ENCODE measurements around the gene BCR. TPM values are rescaled to one million over a fixed set of nuclear protein-coding genes. Genes with fewer than 3 reads are reported as not detected.

BCR gene
- total and polyA plus RNA-seq, 2 experiments from 2014 or later: 38.8 to 42.2 TPM

GRCh38 chr22:23212061-23213021, 32.0 kb downstream of the BCR start:
- 92% methylated on average over 10 of the region's 10 CpGs for WGBS (ENCODE audit: low lambda C conversion rate, missing lambda C conversion rate)
- H3K4me3 ChIP-seq: no peak overlapping the region
- H4K20me1 ChIP-seq (ENCODE audit: insufficient read depth, poor library complexity, severe bottlenecking): peaks cover 81% of the 10 kb centered on the region

GRCh38 chr22:23213022-23213555, 32.8 kb downstream of the BCR start:
- WGBS (ENCODE audit: low lambda C conversion rate, missing lambda C conversion rate): 96% methylated on average over 13 of the region's 13 CpGs
- H3K9me3 ChIP-seq (ENCODE audit: low read depth): no peaks in the 10 kb centered on the region
- H2AFZ ChIP-seq: no peak overlapping the region
- H3K4me3 ChIP-seq: no peak overlapping the region
- no peaks in the 10 kb centered on the region for H3K9me2 ChIP-seq (replicated peaks; ENCODE audit: insufficient read depth)
- peaks cover 21% of the 10 kb centered on the region for H3K4me1 ChIP-seq (ENCODE audit: insufficient read depth)
- TF ChIP-seq EZH2 (IDR thresholded peaks at IDR 0.05; ENCODE audit: borderline replicate concordance): no peak
- TF ChIP-seq EZH2phosphoT487 (IDR thresholded peaks at IDR 0.05; ENCODE audit: low read depth, severe bottlenecking, unreplicated experiment): no peak
- no peak for TF ChIP-seq CTCF (IDR thresholded peaks at IDR 0.05; ENCODE audit: poor library complexity)
- H4K20me1 ChIP-seq (ENCODE audit: insufficient read depth, poor library complexity, severe bottlenecking): peaks cover 81% of the 10 kb centered on the region
- H3K27ac ChIP-seq: no peak overlapping the region
- no peaks in the 10 kb centered on the region for H3K36me3 ChIP-seq (replicated peaks; ENCODE audit: insufficient read depth, low read depth)
- no peak overlapping the region for H3K4me2 ChIP-seq
- H3K79me2 ChIP-seq: peaks cover 99% of the 10 kb centered on the region
- H3K27me3 ChIP-seq: no peaks in the 10 kb centered on the region
- no peak for DNase-seq (ENCODE audit: low spot score)

More at GRCh38 chr22:23212061-23213021, 32.0 kb downstream of the BCR start:
- H3K4me1 ChIP-seq (ENCODE audit: insufficient read depth): peaks cover 13% of the 10 kb centered on the region
- H3K9me3 ChIP-seq (ENCODE audit: low read depth): no peaks in the 10 kb centered on the region
- TF ChIP-seq EZH2 (IDR thresholded peaks at IDR 0.05; ENCODE audit: borderline replicate concordance): no peak
- TF ChIP-seq EZH2phosphoT487 (IDR thresholded peaks at IDR 0.05; ENCODE audit: low read depth, severe bottlenecking, unreplicated experiment): no peak
- no peak for TF ChIP-seq CTCF (IDR thresholded peaks at IDR 0.05; ENCODE audit: poor library complexity)
- H3K9me2 ChIP-seq (replicated peaks; ENCODE audit: insufficient read depth): no peaks in the 10 kb centered on the region
- no peak for DNase-seq (ENCODE audit: low spot score)
- peaks cover 99% of the 10 kb centered on the region for H3K79me2 ChIP-seq
- H3K27me3 ChIP-seq: no peaks in the 10 kb centered on the region
- H3K27ac ChIP-seq: no peak overlapping the region
- H3K4me2 ChIP-seq: no peak overlapping the region
- no peak overlapping the region for H2AFZ ChIP-seq
- no peaks in the 10 kb centered on the region for H3K36me3 ChIP-seq (replicated peaks; ENCODE audit: insufficient read depth, low read depth)

GRCh38 chr22:23213581-23214334, 33.4 kb downstream of the BCR start:
- no peaks in the 10 kb centered on the region for H3K9me2 ChIP-seq (replicated peaks; ENCODE audit: insufficient read depth)
- H3K4me2 ChIP-seq: no peak overlapping the region
- WGBS (ENCODE audit: low lambda C conversion rate, missing lambda C conversion rate): 84% methylated on average over 11 of the region's 11 CpGs
- H3K79me2 ChIP-seq: peaks cover 99% of the 10 kb centered on the region
- no peak for DNase-seq (ENCODE audit: low spot score)
- H3K27ac ChIP-seq: no peak overlapping the region
- H4K20me1 ChIP-seq (ENCODE audit: insufficient read depth, poor library complexity, severe bottlenecking): peaks cover 84% of the 10 kb centered on the region
- TF ChIP-seq EZH2phosphoT487 (IDR thresholded peaks at IDR 0.05; ENCODE audit: low read depth, severe bottlenecking, unreplicated experiment) (no peak), EZH2 (IDR thresholded peaks at IDR 0.05; ENCODE audit: borderline replicate concordance) (no peak), CTCF (IDR thresholded peaks at IDR 0.05; ENCODE audit: poor library complexity) (no peak)
- no peaks in the 10 kb centered on the region for H3K9me3 ChIP-seq (ENCODE audit: low read depth)
- H3K4me3 ChIP-seq: no peak overlapping the region
- H3K36me3 ChIP-seq (replicated peaks; ENCODE audit: insufficient read depth, low read depth): no peaks in the 10 kb centered on the region
- H3K4me1 ChIP-seq (ENCODE audit: insufficient read depth): peaks cover 28% of the 10 kb centered on the region
- no peaks in the 10 kb centered on the region for H3K27me3 ChIP-seq
- H2AFZ ChIP-seq: no peak overlapping the region

Measured in hepatocyte (in vitro differentiated cells).